Stimulated activated CD4-positive, alpha-beta T cell treated with anti-CD3 and anti-CD28 coated beads, Interleukin-15, amount 100 ng/mL, for 1 hour (primary cell): Measurements from ENCODE around the gene GRIA4.
"Not testable (repeated sequence)": the region's sequence is repeated elsewhere in the genome, so short reads cannot be mapped to it uniquely, and the experiment has no call there.

ENCODE experiments used
- DNase-seq, 2 donors: peaks; one replicate each; pipeline ENCODE4 v3.0.0-alpha.2; 2020; ENCODE audit warnings: low read depth in 1 of 2, low spot score in 1 of 2

The GRIA4 gene

DNA sequence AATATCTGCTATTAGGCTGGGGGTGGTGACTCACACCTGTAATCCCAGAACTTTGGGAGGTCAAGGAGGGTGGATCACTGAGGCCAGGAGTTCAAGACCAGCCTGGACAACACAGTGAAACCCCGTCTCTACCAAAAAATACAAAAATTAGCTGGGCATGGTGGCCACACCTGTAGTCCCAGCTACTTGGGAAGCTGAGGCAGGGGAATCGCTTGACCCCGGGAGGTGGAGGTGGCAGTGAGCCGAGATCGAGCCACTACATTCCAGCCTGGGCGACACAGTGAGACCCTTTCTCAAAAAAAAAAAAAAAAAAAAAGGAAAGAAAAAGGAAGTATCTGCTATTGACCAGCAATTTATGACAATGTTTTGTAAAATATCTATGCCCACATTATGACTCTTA, 176.0 kb downstream of the GRIA4 start:
- DNase-seq: not testable (repeated sequence)

GRCh38 chr11:105786741-105787140, 176.9 kb downstream of the GRIA4 start:
- DNase-seq: no peak

- no peak for DNase-seq
Observed at GRCh38 chr11:105789579-105790420, 179.9 kb downstream of the GRIA4 start.

GRCh38 chr11:105790840-105791239, 181.0 kb downstream of the GRIA4 start:
- no peak for DNase-seq

DNA sequence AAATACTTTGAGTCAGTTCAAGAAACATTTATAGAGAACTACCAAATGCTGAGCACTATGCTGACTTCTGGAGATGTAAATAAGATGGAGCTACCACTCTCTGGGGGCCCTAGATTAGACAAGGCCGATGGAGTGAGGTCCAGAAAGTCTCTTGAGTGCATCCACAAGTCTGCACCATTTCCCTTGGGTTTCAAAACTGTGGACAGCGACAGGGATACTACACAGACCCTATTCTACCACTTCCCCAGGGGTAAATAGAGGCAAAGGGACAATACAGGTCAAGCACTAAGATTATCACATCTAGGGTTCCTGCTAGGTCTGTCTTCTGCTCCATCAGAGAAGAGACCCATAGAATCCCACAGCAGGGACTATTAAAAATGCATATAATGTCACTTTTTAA, 183.2 kb downstream of the GRIA4 start:
- DNase-seq: no peak

GRCh38 chr11:105799263-105799662, 189.4 kb downstream of the GRIA4 start:
- DNase-seq: no peak

- DNase-seq: no peak
Observed at GRCh38 chr11:105799728-105800462, 190.0 kb downstream of the GRIA4 start.

GRCh38 chr11:105802390-105802789, 192.5 kb downstream of the GRIA4 start:
- DNase-seq: no peak

DNA sequence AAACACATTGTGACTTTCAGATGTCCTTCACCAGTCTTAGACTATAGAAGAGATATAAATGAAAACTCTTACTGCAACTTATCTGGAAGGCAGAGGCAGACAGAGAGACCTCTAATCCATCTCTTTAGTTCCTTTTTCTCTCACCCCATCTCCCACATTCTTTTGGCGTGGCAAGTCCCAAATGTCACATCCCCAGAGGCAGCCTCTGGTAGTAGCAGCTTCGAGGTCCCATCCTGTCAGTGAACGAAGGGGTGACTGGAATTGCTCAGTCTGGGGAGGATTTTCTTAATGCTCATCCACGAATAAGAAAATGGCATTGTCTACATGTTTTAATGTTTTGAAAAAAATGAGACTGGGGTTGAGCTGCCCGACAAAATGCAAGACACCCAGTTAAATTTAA, 201.4 kb downstream of the GRIA4 start:
- no peak for DNase-seq

- no peak for DNase-seq
Observed at GRCh38 chr11:105821372-105821771, 211.5 kb downstream of the GRIA4 start.

DNA sequence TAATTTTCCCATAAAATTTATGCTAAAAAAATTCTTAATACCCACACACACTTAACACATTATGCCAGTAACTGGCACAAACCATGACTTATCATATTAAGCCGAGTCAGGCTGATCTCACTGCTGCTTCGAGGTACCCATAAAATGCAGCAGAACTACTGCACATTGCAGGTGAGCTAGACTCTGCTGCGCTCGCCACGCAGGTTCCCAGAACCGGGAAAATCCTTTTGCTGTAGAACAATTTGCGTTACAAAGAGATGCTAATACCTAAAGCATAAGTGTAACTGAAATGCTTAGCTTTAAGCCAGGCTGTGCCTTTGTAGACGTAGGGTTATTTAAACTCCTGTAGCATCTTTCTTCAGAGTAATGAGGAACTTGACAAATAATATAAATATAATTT, 211.9 kb downstream of the GRIA4 start:
- no peak for DNase-seq

GRCh38 chr11:105823495-105824033, 213.7 kb downstream of the GRIA4 start:
- DNase-seq: no peak

- no peak for DNase-seq
Observed at GRCh38 chr11:105824457-105825013, 214.7 kb downstream of the GRIA4 start.

GRCh38 chr11:105825141-105825540, 215.3 kb downstream of the GRIA4 start:
- no peak for DNase-seq

GRCh38 chr11:105827906-105828305, 218.0 kb downstream of the GRIA4 start:
- DNase-seq: no peak

- no peak for DNase-seq
Observed at GRCh38 chr11:105829084-105829483, 219.2 kb downstream of the GRIA4 start.

DNA sequence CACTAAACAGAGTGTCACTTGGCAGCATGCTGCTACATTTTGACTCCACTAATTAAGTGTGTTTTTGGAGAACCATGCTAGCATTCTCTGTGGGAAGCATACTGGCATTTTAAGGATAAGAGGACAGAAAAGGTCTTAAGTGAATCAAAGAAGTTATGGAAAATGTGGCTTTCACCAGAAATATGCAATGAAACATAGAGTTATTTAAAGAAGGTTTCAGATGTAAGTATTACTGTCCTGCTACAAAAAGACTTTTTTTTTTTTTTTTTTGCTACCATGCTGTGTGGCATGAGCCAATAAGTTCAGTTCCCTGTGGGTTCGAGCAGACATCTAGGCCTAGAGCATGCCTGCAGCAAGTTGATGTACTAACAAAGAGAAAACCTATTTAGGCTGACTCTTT, 224.6 kb downstream of the GRIA4 start:
- no peak for DNase-seq

GRCh38 chr11:105838668-105839384, 229.0 kb downstream of the GRIA4 start:
- DNase-seq: no peak

DNA sequence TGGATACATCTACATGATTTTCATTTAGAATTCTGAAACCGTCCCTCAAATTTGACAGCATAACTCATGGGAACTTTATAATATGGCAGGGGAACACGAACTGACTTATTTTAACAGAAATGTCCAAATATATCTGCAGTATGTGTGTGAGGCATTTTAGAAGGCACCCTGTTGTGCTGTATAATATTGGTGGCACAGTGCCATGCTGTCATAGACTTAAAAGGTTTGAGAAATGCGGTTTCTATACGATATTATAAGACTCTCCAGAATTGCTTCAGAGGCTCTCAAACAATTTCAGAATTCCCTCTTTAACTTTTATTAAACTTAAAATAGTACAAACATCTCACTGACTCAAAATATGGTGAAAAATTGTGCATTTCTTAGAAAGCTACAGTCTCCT, 230.5 kb downstream of the GRIA4 start:
- no peak for DNase-seq

GRCh38 chr11:105852403-105852802, 242.5 kb downstream of the GRIA4 start:
- no peak for DNase-seq

GRCh38 chr11:105854269-105854668, 244.4 kb downstream of the GRIA4 start:
- no peak for DNase-seq
